Fibroblast of the aortic adventitia (primary cell): ENCODE results near the gene ADGRB3. TPM values are rescaled to one million over a fixed set of nuclear protein-coding genes. Genes with fewer than 3 reads are reported as not detected.

Experiments used
- DNase-seq: peaks from one replicate; pipeline ENCODE4 v3.0.0-alpha.2; 2010; ENCODE audit warnings: low read depth
- H3K4me3 ChIP-seq: 2 replicates; pipeline ENCODE4 v1.5.1; 2011; ENCODE audit warnings: low read depth, mild to moderate bottlenecking, control low read depth, low read length, moderate library complexity
- total RNA-seq: library from RNA; depleted of rRNA; stranded (reverse); fragments of >200 nt; gene quantifications from 2 replicates; pipeline ENCODE4 v1.2.3, GENCODE V29; 2012; ENCODE audit warnings: low replicate concordance
- TF ChIP-seq, protein P1 (sequence below): IDR thresholded peaks from 2 replicates; pipeline ENCODE4 v1.5.1; 2011; ENCODE audit warnings: mild to moderate bottlenecking, low read length, control low read depth, inconsistent platforms; ENCODE audit not compliant: insufficient read depth

ADGRB3 gene
- total RNA-seq, 1 donor, result 1.4 TPM

DNA sequence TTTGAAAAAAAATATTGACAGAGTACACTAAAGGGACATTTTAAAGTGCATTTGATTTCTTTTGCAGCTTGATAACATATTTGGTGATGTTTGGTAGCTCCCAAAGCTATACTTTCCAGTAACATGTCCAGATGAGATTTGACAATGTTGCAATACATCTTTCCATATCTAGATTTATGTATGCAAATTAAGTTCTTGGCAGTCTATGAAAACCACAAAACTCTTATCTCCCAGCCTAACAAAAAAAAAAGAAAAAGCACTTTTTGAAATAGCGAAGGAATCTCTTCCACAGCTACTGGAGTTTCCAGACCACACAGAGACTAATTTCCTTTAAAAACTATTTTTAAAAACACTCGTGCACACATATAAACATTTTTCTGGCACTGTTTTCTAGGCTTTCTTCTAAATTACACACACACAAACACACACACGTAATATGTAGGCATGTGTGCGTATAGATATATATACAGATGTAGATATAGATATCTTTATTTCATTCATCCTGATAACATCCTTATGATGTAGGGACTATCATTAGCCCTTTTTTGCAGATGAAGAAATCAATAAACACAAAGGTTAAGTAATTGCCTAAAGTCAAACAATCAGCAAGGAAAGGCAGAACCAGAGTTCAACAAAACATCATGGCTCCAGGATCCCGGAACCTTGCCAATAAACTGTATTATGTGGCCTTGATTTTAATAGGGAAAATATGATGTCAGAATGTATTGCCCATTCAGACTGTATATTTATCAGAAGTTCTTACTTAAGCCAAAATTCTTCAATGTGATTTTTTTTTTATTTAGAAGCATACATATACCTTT, 93.3 kb downstream of the ADGRB3 start:
- TF ChIP-seq, protein P1, sequence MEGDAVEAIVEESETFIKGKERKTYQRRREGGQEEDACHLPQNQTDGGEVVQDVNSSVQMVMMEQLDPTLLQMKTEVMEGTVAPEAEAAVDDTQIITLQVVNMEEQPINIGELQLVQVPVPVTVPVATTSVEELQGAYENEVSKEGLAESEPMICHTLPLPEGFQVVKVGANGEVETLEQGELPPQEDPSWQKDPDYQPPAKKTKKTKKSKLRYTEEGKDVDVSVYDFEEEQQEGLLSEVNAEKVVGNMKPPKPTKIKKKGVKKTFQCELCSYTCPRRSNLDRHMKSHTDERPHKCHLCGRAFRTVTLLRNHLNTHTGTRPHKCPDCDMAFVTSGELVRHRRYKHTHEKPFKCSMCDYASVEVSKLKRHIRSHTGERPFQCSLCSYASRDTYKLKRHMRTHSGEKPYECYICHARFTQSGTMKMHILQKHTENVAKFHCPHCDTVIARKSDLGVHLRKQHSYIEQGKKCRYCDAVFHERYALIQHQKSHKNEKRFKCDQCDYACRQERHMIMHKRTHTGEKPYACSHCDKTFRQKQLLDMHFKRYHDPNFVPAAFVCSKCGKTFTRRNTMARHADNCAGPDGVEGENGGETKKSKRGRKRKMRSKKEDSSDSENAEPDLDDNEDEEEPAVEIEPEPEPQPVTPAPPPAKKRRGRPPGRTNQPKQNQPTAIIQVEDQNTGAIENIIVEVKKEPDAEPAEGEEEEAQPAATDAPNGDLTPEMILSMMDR, result no peak
- DNase-seq, result peak; percentile 11
- no peak overlapping the region for H3K4me3 ChIP-seq

DNA sequence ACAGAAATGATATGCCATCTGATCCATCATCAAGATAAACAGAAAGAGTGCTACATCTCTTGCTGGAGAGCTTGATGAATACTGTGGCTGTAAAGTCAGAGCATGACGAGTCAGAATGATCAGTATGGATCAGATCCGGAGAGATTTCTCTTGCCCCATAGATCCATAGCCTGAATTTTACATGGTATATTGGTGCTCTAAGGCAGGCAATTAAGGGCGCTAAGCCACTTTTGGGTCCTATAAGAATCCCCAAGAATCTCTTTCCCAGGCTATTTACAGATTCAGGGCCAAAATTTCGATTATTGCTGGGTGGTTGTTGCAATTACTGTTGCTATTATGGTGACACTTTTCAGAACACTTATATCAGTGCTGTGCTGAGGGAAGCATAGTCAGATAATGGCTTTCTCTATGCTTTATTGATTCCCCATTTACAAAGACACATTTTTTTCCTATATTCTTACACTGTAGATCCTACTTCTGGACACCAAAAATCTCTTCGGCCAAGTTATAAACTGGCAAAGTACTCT, 94.4 kb downstream of the ADGRB3 start:
- TF ChIP-seq, protein P1, result no peak
- DNase-seq, result no peak
- H3K4me3 ChIP-seq, result no peak overlapping the region

DNA sequence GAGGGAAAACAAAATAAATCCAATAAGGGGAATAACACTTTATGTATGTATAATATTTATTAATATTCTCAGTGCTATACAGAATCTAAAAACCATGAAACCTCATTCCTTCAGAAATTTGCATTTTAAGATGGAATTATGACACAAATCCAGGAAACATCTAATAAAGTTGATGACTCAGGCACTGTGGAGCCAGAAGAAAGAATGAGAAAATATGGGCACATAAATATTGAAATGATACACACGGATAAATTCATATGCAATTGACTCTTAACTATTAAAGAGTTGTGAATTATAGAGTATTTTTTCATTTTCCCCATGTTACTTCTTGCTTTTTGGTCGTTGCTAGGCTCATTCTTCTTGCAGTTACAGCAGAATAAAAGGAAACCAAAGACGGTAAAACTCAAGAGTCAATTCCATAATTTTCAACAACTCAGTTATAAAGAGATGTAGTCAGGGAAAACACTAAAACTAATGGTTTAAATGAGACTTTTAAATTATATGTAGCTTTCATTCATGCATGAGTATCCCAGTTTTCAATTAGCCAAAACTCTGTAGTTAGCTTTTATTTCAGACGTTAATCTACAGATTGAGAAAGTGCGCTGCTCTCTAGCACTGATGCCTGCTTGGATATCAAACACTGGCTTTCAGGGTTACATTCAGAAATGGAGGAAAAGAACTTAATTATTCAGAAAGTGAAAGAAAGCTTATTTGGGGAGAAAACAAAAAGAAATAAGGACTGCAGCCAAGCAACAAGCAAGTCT, 95.4 kb downstream of the ADGRB3 start:
- no peak overlapping the region for H3K4me3 ChIP-seq
- DNase-seq, result no peak
- TF ChIP-seq, protein P1, result no peak

DNA sequence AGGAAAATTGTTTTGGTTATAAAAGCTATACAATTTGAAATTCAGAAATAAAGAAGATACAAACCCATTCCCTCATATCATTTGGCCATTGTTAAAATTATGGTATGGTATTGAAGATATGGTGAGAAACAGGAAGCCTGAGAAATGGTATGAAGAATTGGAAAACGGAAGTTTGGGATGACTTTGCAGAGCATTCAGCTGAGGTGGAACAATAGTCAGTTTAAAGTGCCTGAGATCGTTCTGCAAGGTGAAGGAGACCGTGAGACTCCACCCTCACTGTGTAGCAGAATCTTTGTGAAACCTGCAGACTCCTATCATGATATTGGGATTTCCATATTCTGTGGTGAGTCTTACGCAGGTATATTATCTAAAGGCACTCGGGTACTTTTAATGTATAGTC, 97.3 kb downstream of the ADGRB3 start:
- DNase-seq, result no peak
- TF ChIP-seq, protein P1, result no peak
- H3K4me3 ChIP-seq, result no peak overlapping the region

DNA sequence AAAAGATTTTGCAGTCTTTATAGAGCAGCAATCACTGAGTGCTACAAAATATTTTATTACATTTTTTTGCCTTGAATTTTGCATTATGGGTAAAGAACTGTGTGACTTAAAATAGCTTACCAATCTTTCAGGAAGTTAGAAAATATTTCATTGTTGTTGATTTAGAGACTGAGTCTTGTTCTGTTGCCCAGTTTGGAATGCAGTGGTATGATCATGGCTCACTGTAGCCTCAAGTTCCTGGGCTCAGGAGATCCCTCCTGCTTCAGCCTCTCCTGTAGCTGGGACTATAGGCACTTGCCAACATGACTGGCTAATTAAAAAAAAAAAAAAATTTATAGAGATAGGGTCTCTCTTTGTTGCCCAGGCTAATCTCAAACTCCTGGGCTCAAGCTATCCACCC, 100.8 kb downstream of the ADGRB3 start:
- TF ChIP-seq, protein P1, result no peak
- DNase-seq, result no peak
- H3K4me3 ChIP-seq, result no peak overlapping the region

DNA sequence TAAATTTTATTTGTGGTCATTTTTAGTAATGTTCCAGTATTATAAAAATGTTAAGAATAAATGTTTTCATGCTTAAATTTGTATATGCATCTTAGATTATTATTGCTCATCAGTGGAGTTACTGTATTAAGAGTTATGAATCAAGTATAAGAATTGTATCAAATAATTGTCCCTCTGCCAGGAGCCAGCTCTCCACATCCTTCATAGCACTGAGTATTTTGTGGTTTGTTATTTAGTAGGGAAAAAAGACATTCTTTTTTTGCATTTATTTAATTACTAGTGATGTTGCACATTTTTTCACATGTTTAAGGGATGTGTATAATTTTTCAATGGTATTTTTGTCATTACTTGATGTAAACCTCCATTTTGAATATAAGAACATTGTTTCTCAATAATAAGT, 102.0 kb downstream of the ADGRB3 start:
- DNase-seq, result no peak
- no peak overlapping the region for H3K4me3 ChIP-seq
- TF ChIP-seq, protein P1, result no peak
